Activated T-cell treated with anti-CD3 and anti-CD28 coated beads for 4 hours (primary cell): ENCODE measurements around the gene PRPF6.

Experiments
- DNase-seq: peaks from one replicate; pipeline ENCODE4 v3.0.0-alpha.2; 2020

The PRPF6 gene

GRCh38 chr20:64068386-64069208 lies 87.7 kb downstream of the PRPF6 start:
- DNase-seq = no peak

GRCh38 chr20:64069209-64069613 lies 88.3 kb downstream of the PRPF6 start:
- no peak for DNase-seq

DNA sequence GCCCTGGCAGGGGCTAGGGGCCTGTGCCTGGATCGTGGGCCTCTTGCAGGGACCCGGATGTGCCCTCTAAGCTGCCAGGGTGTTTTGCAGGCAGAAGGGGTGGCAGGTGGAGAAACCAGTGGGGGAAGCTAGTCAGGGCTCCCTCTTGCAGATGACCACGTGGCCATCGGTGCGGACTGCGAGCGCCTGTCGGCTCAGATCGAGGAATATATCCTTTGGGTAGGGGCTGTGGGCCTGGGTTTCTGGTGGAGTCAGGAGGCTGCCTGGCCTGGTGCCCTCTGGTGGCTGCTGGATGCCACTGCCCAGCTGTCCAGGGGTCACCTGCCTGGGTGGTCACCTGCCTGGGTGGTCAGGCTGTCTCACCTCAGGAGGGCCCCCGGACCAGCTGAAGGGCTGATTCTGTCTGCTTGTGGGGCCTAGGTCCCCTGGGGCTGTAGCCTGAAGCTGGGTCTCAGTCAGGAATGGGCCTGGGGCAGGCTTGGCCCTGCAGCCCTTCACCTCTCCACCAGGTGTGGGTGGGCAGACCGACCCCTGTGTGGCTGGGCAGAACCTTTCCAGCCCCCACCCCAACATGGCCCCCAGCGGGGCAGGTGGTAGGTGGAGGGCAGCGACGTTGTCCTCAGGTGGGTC lies 88.8 kb downstream of the PRPF6 start:
- DNase-seq = no peak

DNA sequence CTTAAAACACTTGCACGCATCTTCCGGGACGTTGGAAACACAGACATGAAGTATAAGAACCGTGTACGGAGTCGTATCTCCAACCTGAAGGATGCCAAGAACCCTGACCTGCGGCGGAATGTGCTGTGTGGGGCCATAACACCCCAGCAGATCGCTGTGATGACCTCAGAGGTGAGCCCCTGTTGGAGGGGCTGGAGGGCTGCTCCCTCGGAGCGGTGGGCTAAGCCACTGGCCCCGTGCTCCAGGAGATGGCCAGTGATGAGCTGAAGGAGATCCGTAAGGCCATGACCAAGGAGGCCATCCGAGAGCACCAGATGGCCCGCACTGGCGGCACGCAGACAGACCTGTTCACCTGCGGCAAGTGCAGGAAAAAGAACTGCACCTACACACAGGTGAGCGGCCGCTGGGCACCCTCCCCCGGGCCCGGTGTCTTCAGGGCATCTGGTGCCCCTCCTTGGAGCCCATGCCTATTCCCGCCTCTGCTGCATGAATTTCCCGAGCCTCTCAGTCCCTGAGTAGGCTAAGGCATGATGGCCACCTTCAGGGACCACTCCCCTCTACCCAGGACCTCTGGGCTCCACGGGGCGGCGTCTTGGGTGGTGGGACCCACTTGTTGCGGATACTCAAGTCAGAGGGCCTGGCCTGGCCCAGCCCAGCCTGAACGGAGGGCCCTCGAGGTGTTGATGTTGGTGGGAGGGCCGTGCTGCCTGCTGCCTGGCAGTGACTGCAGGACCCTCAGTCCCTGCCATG lies 89.5 kb downstream of the PRPF6 start:
- DNase-seq = no peak

DNA sequence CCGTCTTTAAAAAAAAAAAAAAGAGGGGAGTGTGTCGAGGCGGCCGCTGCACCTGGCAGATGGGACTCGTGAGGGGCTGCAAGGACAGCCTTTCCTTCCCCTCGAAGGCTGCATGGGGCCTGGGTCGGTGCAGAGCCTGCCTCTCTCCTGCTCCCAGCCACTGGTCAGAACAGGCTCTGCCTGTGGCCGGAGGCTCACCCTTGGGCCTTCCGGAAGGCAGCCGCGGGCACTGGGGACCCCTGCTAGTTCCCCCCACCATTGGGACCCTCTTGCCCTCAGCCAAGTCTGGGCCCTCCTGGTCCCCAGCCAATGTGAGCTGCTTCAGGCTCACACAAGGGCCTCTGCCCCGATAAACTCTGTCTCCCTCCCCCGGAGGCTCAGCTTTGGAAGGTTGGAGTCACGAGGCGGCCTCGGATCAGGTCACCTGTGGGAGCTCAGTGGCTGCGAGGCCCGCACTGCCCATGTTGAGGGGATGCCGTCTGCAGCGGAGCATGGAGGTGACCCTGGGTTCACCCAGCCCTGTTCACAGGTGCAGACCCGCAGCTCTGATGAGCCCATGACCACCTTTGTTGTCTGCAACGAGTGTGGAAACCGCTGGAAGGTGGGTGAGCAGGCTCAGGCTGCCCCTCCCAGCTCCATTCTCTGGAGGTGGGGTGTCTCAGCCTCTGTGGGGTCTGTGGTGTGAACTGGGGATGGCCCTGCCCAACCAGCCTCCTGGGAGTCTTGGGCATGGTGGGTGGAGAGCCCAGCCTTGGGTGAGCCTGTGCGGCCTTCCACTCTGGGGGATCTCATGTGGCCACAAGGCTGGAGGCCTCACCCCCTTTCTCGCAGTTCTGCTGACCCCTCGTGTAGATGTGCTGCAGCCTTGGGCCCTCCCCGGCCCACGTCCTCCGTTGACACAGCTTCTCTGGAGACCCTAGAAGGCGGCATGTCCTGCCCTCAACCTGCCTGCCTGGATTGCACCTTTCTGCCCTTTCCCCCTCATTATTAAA lies 90.7 kb downstream of the PRPF6 start:
- no peak for DNase-seq

- no peak for DNase-seq
Measured at GRCh38 chr20:64072498-64073063, 91.6 kb downstream of the PRPF6 start.

- DNase-seq = no peak
Measured at GRCh38 chr20:64073476-64074183, 92.7 kb downstream of the PRPF6 start.

- DNase-seq = no peak
Measured at GRCh38 chr20:64074184-64074789, 93.4 kb downstream of the PRPF6 start.

- no peak for DNase-seq
Measured at GRCh38 chr20:64074963-64075362, 94.0 kb downstream of the PRPF6 start.

DNA sequence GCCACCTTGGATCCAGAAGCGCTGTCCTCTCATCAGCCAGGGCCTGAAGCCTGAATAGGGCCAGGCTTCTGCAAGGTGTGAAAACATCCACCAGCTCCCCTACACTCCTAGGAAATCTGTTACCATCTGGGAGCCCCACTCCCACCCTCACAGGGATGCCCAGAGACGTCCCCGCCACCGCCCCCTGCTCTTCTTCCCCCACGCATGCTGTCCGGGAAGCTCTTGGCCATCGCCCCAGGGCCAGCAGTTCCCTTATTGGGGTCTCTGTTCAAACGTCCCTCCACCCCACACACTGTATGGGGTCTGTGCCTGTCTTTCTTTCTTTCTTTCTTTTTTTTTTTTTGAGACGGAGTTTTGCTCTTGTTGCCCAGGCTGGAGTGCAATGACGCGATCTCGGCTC lies 94.6 kb downstream of the PRPF6 start:
- DNase-seq = no peak

DNA sequence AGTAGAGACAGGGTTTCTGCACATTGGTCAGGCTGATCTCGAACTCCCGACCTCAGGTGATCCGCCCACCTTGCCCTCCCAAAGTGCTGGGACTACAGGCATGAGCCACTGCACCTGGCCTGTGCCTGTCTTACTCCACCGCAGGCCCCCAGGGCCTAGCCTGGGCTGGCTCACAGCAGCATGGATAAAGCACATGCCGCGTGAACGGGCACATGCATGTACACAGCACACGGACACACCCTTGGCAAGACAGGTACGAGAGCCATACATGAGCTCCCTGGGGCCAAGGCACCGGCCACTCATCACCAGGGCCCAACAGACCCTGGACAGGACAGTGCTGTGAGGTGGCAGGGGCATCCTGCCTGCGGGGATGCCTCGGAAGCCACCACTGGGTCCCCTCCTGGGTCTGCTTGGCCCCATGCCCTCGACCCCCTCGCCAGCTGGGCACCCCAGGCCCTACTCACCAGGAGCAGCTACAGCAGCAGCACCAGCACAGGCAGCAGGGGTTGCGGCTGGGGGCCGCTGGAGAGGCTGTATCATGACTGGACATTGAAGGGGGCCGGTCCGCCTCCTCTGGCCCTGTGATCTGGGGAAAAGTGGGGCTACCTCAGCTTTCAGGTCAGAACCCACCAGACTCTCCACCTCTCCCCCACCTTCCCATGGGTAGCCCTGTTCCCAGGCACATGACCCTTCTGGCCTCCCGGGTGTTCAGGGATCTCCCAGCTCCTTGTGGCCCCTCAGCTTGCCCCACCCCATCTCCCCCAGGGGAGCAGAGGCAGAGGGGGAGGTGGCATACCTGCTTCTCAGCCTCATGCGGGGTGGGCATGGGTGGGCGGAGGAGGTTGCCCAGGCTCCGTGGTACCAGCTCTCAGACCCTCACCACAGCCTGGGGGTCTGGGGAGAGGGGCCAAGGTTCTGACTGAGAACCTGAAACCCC lies 95.4 kb downstream of the PRPF6 start:
- DNase-seq = no peak

DNA sequence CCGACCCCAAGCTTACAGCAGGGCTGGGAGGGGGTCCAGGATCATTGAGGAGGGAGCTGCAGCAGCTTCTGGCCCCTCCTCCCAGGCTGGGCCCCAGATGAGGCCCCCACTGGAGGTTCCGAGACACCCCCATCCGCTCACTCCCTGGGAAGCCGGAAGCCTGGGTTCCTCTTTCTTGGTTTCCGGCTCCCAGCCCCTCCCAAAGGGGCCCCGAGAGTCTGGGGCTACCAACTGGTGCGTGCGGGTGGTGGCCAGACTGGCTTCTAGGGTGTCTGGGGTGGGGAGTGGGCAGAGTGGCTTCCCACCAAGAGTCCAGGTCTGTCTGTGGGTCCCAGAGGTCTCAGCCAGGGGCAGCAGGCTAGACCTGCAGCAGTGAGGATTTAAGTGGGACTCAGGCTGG lies 96.2 kb downstream of the PRPF6 start:
- no peak for DNase-seq

GRCh38 chr20:64077541-64077875 lies 96.6 kb downstream of the PRPF6 start:
- no peak for DNase-seq

- no peak for DNase-seq
Measured at GRCh38 chr20:64077876-64078551, 97.1 kb downstream of the PRPF6 start.

GRCh38 chr20:64078934-64079272 lies 98.0 kb downstream of the PRPF6 start:
- no peak for DNase-seq

DNA sequence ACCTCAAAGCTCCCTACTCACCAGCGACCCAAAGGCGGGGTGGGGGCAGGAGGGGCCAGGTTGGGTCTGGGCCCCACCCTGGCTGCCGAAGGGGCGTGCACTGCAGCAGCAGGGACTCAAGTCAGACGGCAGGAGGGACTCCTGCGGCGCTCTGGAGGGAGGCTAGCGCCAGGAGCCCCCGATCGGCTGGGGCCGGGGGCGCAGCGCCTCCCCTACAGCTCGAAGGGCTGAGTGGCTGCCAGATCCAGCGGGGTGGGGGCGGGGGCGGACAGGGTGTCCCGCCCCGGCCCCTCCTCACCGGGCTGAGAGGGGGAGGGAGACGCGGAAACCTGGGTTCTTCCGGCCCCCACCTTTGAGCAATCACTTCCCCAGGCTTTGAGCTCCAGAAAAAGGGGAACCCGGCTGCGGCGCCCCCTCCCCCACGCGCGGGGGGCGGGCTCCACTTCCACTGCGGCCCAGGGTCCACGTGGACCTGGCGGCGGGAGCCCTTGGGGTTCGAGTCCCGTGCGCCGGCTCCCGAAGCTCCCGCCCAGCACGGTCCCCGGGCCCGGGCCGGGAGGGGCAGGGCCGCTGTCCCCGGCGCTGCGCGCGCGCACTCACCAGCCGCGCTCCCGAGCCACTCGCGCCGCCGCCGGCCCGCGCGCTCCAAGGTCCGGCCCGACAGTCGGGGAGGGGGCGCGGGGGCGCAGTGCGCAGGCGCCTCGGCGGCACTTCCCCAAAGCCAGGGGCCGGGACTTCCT lies 98.5 kb downstream of the PRPF6 start, which contains the start of gene RGS19:
RGS19 (minus strand) TSS at position 246 of the 740 bp plus-strand sequence. CDS start 2,632 bp downstream, outside the sequence.
- peak; percentile 57 for DNase-seq

DNA sequence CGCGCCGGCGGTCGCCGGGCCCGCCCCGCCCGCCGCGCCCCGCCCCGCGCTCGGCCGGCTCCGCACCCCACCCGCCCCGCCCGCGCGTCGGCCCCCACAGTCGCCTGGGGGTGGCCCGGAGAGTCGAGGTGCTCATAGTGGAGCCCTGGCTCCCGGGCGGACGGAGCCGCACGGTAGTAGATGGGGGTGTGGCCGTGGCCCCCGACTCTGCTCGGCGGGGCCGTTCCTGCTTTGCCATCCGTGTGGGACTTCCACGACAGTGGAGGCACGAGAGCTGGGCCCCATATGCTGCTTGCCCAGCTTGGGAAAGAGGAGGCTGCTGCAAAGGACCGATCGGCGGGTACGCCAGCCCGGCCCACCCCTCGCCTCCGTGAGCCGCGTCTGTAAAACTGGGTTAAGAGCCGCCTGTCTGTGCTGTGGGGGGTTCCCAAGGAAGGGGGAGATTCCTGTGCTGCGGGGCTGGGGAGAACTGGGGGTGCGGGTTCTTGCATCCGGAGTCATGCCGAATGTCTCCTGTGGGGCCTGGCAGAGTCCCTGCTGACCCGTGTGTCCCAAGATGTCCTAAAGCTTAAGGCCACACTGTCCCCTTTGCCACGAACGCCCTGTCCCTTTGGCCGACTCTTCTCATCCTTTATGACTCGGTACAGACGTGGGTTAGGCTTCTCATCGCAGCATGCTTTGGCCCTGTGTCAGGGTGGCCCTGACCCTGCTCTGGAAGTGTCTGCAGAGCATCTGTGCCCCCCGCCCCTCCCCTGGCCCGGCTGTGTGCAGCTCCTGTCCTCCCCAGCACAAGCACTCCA lies 99.3 kb downstream of the PRPF6 start, which contains the start of gene OPRL1:
OPRL1 (plus strand) TSS at position 70 of the 800 bp plus-strand sequence. CDS start 12,639 bp downstream, outside the sequence.
- no peak for DNase-seq
